ENCODE measurements around the gene CARD6.

Gene CARD6

DNA sequence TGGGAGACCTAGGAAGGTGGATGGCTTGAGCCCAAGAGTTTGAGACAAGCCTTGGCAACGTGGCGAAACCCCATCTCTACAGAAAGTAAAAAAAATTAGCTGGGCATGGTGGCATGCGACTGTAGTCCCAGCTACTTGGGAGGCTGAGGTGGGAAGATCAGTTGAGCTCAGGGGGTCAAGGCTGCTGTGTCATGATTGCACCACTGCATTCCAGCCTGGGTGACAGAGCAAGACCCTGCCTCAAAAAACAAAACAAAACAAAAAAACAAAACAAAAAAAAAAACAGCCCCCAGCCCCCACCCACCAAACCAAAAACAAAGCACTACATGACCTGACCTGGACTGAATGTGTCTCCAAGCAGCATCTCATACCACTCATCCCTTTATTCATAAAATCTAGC is 34.8 kb downstream of the CARD6 start:
- Histone ChIP-seq H3K4me2 (ENCODE audit: low read depth, low read length) (no peak overlapping the region), H3F3A (ENCODE audit: insufficient read depth, low read length) (no peaks in the 10 kb centered on the region), H4K20me1 (ENCODE audit: insufficient read depth, low read length) (no peaks in the 10 kb centered on the region), H3K79me2 (ENCODE audit: low read length) (no peaks in the 10 kb centered on the region), H3K4me3 (ENCODE audit: low read length) (no peak overlapping the region), H3K9ac (ENCODE audit: low read length) (no peak overlapping the region), H3K27me3 (replicated peaks; ENCODE audit: insufficient read depth, low read length) (no peaks in the 10 kb centered on the region), H3K27ac (ENCODE audit: low read length) (no peak overlapping the region), H3K9me3 (replicated peaks; ENCODE audit: insufficient read depth, low read length) (no peaks in the 10 kb centered on the region), H3K4me1 (ENCODE audit: low read length) (peaks cover 10% of the 10 kb centered on the region), H2AFZ (ENCODE audit: low read length) (no peak overlapping the region), H3K36me3 (replicated peaks; ENCODE audit: insufficient read depth, low read length) (no peaks in the 10 kb centered on the region), H3K9me2 (replicated peaks; ENCODE audit: insufficient read depth, low read length) (no peaks in the 10 kb centered on the region)
- DNase-seq, result no peak
- TF ChIP-seq, protein P1, sequence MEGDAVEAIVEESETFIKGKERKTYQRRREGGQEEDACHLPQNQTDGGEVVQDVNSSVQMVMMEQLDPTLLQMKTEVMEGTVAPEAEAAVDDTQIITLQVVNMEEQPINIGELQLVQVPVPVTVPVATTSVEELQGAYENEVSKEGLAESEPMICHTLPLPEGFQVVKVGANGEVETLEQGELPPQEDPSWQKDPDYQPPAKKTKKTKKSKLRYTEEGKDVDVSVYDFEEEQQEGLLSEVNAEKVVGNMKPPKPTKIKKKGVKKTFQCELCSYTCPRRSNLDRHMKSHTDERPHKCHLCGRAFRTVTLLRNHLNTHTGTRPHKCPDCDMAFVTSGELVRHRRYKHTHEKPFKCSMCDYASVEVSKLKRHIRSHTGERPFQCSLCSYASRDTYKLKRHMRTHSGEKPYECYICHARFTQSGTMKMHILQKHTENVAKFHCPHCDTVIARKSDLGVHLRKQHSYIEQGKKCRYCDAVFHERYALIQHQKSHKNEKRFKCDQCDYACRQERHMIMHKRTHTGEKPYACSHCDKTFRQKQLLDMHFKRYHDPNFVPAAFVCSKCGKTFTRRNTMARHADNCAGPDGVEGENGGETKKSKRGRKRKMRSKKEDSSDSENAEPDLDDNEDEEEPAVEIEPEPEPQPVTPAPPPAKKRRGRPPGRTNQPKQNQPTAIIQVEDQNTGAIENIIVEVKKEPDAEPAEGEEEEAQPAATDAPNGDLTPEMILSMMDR (IDR thresholded peaks at IDR 0.05; ENCODE audit: low read length), result no peak
- no peak for TF ChIP-seq EZH2phosphoT487 (IDR thresholded peaks at IDR 0.05; ENCODE audit: low read length)
- no peak for TF ChIP-seq EZH2 (optimal IDR thresholded peaks at IDR 0.05; ENCODE audit: low read depth, low read length)

DNA sequence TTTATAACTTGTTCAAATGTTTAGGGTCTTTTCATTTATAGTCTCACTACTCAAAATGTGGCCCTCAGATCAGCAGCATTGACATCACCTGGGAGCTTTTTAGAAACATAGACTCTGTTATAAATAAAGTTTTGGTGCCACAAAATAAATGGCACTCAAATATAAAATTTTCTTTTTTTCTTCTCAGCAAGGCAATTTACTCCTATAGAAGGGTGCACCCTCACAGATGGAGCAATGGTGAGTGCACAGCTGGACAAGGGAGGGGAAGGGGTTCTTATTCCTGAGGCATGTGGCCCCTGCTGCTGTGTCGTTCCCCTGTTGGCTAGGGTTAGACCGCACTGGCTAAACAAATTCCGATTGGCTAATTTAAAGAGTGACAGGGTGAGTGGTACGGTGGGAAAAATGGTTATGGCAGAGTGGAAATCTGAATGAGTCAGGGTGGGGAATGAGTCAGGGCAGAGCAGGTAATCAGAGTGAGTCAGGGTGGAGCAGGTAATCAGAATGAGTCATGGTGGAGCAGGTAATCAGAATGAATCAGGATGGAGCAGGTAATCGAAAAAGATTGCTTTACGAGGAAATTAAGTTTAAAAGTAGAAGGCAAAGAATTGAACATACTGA is 36.3 kb downstream of the CARD6 start:
- no peak overlapping the region for H2AFZ ChIP-seq (ENCODE audit: low read length)
- no peaks in the 10 kb centered on the region for H3K9me2 ChIP-seq (replicated peaks; ENCODE audit: insufficient read depth, low read length)
- no peaks in the 10 kb centered on the region for H3K27me3 ChIP-seq (replicated peaks; ENCODE audit: insufficient read depth, low read length)
- H3K79me2 ChIP-seq (ENCODE audit: low read length), result no peaks in the 10 kb centered on the region
- H3K9ac ChIP-seq (ENCODE audit: low read length), result no peak overlapping the region
- H3K4me1 ChIP-seq (ENCODE audit: low read length), result 0 out of 2 replicates have a peak, but pooled peaks cover 4% of the 10 kb centered on the region
- H3K27ac ChIP-seq (ENCODE audit: low read length), result no peak overlapping the region
- no peak overlapping the region for H3K4me3 ChIP-seq (ENCODE audit: low read length)
- H3K9me3 ChIP-seq (replicated peaks; ENCODE audit: insufficient read depth, low read length), result no peaks in the 10 kb centered on the region
- TF ChIP-seq, protein P1 (IDR thresholded peaks at IDR 0.05; ENCODE audit: low read length), result no peak
- TF ChIP-seq EZH2phosphoT487 (IDR thresholded peaks at IDR 0.05; ENCODE audit: low read length), result no peak
- no peak for TF ChIP-seq EZH2 (optimal IDR thresholded peaks at IDR 0.05; ENCODE audit: low read depth, low read length)
- H4K20me1 ChIP-seq (ENCODE audit: insufficient read depth, low read length), result no peaks in the 10 kb centered on the region
- no peaks in the 10 kb centered on the region for H3K36me3 ChIP-seq (replicated peaks; ENCODE audit: insufficient read depth, low read length)
- no peak overlapping the region for H3K4me2 ChIP-seq (ENCODE audit: low read depth, low read length)
- no peak for DNase-seq
- H3F3A ChIP-seq (ENCODE audit: insufficient read depth, low read length), result no peaks in the 10 kb centered on the region

DNA sequence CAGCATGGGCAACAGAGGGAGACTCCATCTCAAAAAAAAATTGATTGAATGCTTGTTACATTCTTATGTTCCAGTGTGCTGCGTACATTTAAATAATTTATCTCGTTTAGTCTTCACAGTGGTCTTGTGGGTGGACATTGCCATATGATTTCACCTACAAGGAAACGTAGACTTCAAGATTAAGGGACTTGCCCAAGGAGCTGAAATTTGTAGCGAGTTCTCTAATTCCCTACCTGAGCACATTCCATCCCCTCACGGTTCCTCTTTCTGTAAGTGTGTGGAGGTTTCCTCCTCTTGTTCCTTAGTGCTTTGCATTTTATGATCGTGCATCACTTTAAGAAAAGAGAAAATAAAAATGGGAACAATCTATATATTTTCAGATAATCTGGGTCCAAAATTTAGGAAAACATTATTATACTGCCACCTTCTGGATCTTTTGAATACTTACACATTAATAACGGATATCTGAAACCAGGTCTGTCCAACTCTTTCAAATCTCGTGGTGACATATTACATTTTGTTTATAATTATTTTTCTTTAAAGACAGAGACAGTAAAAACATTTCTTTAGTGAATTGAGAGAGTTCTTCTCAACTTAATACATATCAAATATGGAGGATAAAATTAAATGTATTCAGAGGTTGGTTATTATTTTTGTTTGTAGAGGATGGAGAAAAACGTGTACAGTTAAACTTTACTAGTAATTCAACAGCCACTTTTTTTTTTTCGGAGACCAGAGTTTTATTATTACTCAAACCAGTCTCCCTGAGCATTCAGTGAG is 38.2 kb downstream of the CARD6 start:
- Histone ChIP-seq H3K79me2 (ENCODE audit: low read length) (no peaks in the 10 kb centered on the region), H3K27me3 (replicated peaks; ENCODE audit: insufficient read depth, low read length) (no peaks in the 10 kb centered on the region), H4K20me1 (ENCODE audit: insufficient read depth, low read length) (no peaks in the 10 kb centered on the region), H3K4me3 (ENCODE audit: low read length) (no peak overlapping the region), H3K27ac (ENCODE audit: low read length) (no peak overlapping the region), H3K9me2 (replicated peaks; ENCODE audit: insufficient read depth, low read length) (no peaks in the 10 kb centered on the region), H3K4me2 (ENCODE audit: low read depth, low read length) (no peak overlapping the region), H3K4me1 (ENCODE audit: low read length) (no peaks in the 10 kb centered on the region), H3K9ac (ENCODE audit: low read length) (no peak overlapping the region), H2AFZ (ENCODE audit: low read length) (no peak overlapping the region), H3F3A (ENCODE audit: insufficient read depth, low read length) (no peaks in the 10 kb centered on the region), H3K36me3 (replicated peaks; ENCODE audit: insufficient read depth, low read length) (no peaks in the 10 kb centered on the region), H3K9me3 (replicated peaks; ENCODE audit: insufficient read depth, low read length) (no peaks in the 10 kb centered on the region)
- TF ChIP-seq, protein P1 (IDR thresholded peaks at IDR 0.05; ENCODE audit: low read length), result peak; percentile 62
- no peak for TF ChIP-seq EZH2phosphoT487 (IDR thresholded peaks at IDR 0.05; ENCODE audit: low read length)
- peak; percentile 37 for DNase-seq
